ENCODE measurements around the gene GPRIN3. TPM values are rescaled to one million over a fixed set of nuclear protein-coding genes. Genes with fewer than 3 reads are reported as not detected.

Gene GPRIN3
- total and polyA plus RNA-seq, 8 donors, result 0.40 to 19.8 (median 10.5) TPM

DNA sequence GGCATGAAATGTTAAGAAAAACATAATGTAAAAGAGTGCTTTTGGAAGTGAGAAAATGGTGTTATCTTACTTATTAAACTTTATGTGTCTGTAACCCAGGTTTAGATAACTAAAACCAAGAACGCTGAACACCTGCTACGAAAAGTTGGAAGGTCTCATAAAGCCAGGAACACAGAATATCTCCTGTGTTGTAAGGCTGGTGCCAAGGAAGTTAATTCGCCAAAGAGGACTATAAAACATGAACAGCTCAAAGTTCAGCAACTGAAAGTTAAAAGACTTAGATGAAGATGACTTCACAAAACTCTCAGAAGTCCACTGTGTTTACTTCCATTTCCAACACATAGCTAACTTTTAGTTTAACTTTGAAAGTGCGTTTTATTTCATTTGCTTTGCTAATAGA lies 54.3 kb downstream of the GPRIN3 start:
- 40 to 58% (median 48%) methylated on average over 4 of the region's 4 CpGs for WGBS, 5 donors
- Histone ChIP-seq H3K4me3 (no peak overlapping the region), H3K4me1 (peaks cover 0 to 14% (median 0%) of the 10 kb centered on the region in 4 donors), H3K27me3 (no peaks in the 10 kb centered on the region), H3K9me3 (no peaks in the 10 kb centered on the region), H3K27ac (no peak overlapping the region), H3K36me3 (peaks cover 0 to 16% (median 12%) of the 10 kb centered on the region in 4 donors)
- intact Hi-C loops (cut with DNase I; ENCODE audit: low total_unique reads), result no loop called here
- DNase-seq, result no peak
- no peak for TF ChIP-seq EP300 (IDR thresholded peaks at IDR 0.05)
- no peak for TF ChIP-seq POLR2A (IDR thresholded peaks at IDR 0.05)
- TF ChIP-seq POLR2AphosphoS5 (IDR thresholded peaks at IDR 0.05), result no peak
- TF ChIP-seq, protein P1, sequence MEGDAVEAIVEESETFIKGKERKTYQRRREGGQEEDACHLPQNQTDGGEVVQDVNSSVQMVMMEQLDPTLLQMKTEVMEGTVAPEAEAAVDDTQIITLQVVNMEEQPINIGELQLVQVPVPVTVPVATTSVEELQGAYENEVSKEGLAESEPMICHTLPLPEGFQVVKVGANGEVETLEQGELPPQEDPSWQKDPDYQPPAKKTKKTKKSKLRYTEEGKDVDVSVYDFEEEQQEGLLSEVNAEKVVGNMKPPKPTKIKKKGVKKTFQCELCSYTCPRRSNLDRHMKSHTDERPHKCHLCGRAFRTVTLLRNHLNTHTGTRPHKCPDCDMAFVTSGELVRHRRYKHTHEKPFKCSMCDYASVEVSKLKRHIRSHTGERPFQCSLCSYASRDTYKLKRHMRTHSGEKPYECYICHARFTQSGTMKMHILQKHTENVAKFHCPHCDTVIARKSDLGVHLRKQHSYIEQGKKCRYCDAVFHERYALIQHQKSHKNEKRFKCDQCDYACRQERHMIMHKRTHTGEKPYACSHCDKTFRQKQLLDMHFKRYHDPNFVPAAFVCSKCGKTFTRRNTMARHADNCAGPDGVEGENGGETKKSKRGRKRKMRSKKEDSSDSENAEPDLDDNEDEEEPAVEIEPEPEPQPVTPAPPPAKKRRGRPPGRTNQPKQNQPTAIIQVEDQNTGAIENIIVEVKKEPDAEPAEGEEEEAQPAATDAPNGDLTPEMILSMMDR (IDR thresholded peaks at IDR 0.05), result no peak

DNA sequence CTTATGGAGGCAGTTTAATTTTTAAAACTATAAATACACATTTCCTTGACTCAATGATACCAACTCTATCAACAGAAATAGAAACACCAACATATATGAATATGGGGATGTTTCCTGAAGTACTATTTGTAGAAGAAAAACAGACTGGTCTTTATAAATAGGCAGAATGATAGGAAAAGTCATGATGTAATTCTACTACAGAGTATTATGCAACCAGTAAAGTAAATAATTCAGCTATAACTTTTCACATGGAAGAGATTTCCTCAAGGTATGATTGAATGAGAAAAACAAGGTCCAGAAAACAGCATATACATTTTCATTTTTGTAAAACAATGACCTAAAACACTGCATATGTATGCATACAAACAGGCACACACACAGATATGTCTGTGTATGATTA lies 56.2 kb downstream of the GPRIN3 start:
- DNase-seq, result no peak
- Histone ChIP-seq H3K27ac (no peak overlapping the region), H3K4me1 (peaks cover 0 to 5% (median 0%) of the 10 kb centered on the region in 4 donors), H3K4me3 (no peak overlapping the region), H3K9me3 (no peaks in the 10 kb centered on the region), H3K36me3 (peaks cover 0 to 23% (median 14%) of the 10 kb centered on the region in 4 donors), H3K27me3 (no peaks in the 10 kb centered on the region)
- TF ChIP-seq POLR2A (IDR thresholded peaks at IDR 0.05), result no peak
- TF ChIP-seq POLR2AphosphoS5 (IDR thresholded peaks at IDR 0.05), result no peak
- no peak for TF ChIP-seq EP300 (IDR thresholded peaks at IDR 0.05)
- TF ChIP-seq, protein P1 (IDR thresholded peaks at IDR 0.05), result no peak
- intact Hi-C loops (cut with DNase I; ENCODE audit: low total_unique reads), result no loop called here

DNA sequence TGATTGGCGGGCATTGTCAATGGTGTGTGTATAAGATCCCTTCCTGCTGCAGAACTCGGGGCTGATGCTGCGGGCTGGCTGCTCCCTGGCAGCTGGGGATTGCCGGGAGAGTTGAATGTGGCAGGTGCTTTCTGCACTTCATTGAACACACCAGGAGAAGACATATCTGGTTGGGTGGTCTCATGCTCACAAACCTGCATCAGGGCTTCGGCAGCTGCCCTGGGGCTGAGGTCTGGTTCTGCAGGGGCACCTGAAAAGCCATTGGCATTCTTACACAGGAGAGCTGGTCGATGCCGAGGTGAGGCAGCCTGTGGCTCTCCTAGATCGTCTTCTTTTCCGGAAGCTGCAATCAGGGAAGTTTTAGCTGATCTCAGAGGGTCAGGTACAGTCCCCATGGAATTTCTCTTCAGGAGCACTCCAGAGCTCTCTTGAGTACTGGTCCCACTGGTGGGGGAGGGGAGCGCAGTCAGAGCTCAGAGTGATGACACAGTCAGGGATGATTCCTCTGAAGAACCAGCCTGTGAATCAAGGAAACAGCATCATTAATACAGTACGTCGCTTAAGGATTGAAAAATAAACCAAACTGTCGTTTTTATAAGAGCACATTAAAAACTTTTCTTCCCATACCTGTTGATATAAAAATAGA lies 57.8 kb downstream of the GPRIN3 start:
- H3K4me1 ChIP-seq, result peaks cover 0 to 6% (median 3%) of the 10 kb centered on the region in 4 donors
- no peak overlapping the region for H3K27ac ChIP-seq
- intact Hi-C loops (cut with DNase I; ENCODE audit: low total_unique reads), result no loop called here
- H3K9me3 ChIP-seq, result no peaks in the 10 kb centered on the region
- H3K4me3 ChIP-seq, result no peak overlapping the region
- peaks cover 0 to 23% (median 14%) of the 10 kb centered on the region in 4 donors for H3K36me3 ChIP-seq
- WGBS, 5 donors, result 90 to 97% (median 96%) methylated on average over 12 to 13 of the region's 13 CpGs
- H3K27me3 ChIP-seq, result no peaks in the 10 kb centered on the region
- DNase-seq, result no peak
- TF ChIP-seq POLR2AphosphoS5 (IDR thresholded peaks at IDR 0.05) (no peak), EP300 (IDR thresholded peaks at IDR 0.05) (no peak), POLR2A (IDR thresholded peaks at IDR 0.05) (no peak)
- TF ChIP-seq, protein P1 (IDR thresholded peaks at IDR 0.05), result no peak

DNA sequence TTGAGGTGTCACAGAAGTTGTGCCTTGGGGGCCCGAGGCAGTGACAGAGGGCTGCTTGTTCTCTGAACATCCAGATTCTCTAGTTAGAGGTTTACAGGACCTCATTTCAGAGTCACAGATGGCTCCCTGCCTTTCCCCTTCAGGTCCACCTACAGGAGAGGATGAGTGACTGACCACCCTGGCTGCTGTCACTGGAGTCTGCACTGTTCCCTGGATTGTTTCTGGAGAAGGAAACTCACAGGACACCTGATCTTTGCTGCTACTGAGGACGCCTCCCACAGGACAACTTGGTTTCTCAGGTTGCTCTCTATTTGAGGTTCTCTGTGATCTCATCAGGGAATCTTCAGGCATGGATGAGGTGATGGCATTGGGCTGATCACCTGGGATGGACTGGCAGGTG lies 58.3 kb downstream of the GPRIN3 start:
- Histone ChIP-seq H3K27me3 (no peaks in the 10 kb centered on the region), H3K4me1 (peaks cover 0 to 6% (median 3%) of the 10 kb centered on the region in 4 donors), H3K9me3 (no peaks in the 10 kb centered on the region), H3K4me3 (no peak overlapping the region), H3K27ac (no peak overlapping the region), H3K36me3 (peaks cover 0 to 23% (median 14%) of the 10 kb centered on the region in 4 donors)
- intact Hi-C loops (cut with DNase I; ENCODE audit: low total_unique reads), result no loop called here
- WGBS, 5 donors, result 88 to 96% (median 88%) methylated on average over 2 of the region's 2 CpGs
- TF ChIP-seq EP300 (IDR thresholded peaks at IDR 0.05) (no peak), POLR2AphosphoS5 (IDR thresholded peaks at IDR 0.05) (no peak), POLR2A (IDR thresholded peaks at IDR 0.05) (no peak)
- TF ChIP-seq, protein P1 (IDR thresholded peaks at IDR 0.05), result no peak
- no peak for DNase-seq

Data from stomach (tissue), 9 donors.